Lower leg skin (tissue), 4 donors: ENCODE data around the gene BRD7. TPM values are rescaled to one million over a fixed set of nuclear protein-coding genes. Genes with fewer than 3 reads are reported as not detected.
"Not testable (repeated sequence)": the region's sequence is repeated elsewhere in the genome, so short reads cannot be mapped to it uniquely, and the experiment has no call there.

Experiments
- DNase-seq, 2 donors: peaks; one replicate each; pipeline ENCODE4 v3.0.0-alpha.2; 2019; ENCODE audit warnings: low spot score in 2 of 2
- H3K4me3 ChIP-seq: fragments of 200-600 bp; sonication (generic); 2 replicates; pipeline ENCODE4 v1.5.1; 2017; ENCODE audit warnings: mild to moderate bottlenecking, low read depth; ENCODE audit not compliant: poor library complexity, severe bottlenecking
- POLR2A ChIP-seq, 2 donors: fragments of 450-650 bp; IDR thresholded peaks; one replicate each; pipeline ENCODE4 v1.6.1; 2016 to 2017; ENCODE audit warnings: antibody characterized with exemption in 2 of 2, mild to moderate bottlenecking in 1 of 2, moderate library complexity in 1 of 2
- WGBS, 2 donors: methylation state at CpG; one replicate each; pipeline ENCODE4 v1.1.5; 2018; 5-methylcytosine and 5-hydroxymethylcytosine counted together
- intact Hi-C: fragments of 100-400 bp; cut with DNase I; formaldehyde crosslinking; loops from one replicate; pipeline ENCODE4 v1.15.0; 2023; ENCODE audit warnings: low total_unique reads
- total RNA-seq, 4 donors: library from RNA; depleted of rRNA; stranded (reverse); fragments of >200 nt; gene quantifications; one replicate each; pipeline ENCODE4 v1.1.0, GENCODE V29; 2016
- TF ChIP-seq, protein P1 (sequence below), 3 donors: fragments of 450-650 bp; IDR thresholded peaks; one replicate each; pipeline ENCODE4 v1.5.1; 2016; ENCODE audit warnings: antibody characterized with exemption in 3 of 3, mild to moderate bottlenecking in 3 of 3, moderate library complexity in 2 of 3

The BRD7 gene
- total RNA-seq, 4 donors from 2014 or later = 48.6 to 86.3 (median 52.0) TPM

DNA sequence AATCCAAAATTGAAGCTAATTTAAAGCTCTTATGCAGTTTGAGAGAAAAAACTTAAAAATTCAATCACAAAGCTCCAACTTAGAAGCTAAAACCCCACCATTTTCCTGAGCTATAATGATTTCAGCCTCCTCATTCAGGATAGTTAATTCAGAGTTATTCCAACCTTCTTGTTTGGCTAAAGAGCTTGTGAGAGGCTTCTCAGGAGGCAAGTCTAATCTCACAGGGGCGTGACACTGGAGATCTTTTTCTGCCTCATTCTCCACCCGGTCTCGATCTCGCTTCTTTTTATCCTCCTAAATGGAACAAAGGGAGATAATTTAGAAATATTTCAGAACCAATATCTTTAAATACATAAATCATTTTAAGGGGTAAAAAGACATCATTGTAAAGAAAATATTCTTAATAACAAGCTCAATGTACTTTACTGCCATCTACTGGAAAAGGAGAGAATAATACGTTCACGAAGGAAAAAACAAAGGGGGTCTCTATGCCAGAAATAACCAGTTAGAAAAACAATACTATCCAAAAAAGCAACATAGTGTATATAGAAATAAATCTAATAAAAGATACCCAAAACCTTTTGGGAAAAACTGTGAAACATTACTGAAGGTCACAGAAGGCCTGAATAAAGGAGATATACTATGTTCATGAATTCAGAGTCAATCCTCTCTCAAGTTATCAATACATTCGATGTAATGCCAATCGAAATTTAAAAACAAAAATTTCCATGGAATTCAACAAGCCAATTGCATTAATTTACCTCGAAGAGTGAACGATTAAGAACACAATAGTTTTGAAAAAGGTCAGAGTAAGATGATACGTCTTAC is 13.9 kb downstream of the BRD7 start:
- 69 to 71% methylated on average over 11 of the region's 11 CpGs for WGBS, 2 donors
- intact Hi-C loops = no loop called here
- DNase-seq = no peak
- H3K4me3 ChIP-seq = no peak overlapping the region
- no peak for TF ChIP-seq POLR2A (IDR thresholded peaks at IDR 0.05)
- TF ChIP-seq, protein P1, sequence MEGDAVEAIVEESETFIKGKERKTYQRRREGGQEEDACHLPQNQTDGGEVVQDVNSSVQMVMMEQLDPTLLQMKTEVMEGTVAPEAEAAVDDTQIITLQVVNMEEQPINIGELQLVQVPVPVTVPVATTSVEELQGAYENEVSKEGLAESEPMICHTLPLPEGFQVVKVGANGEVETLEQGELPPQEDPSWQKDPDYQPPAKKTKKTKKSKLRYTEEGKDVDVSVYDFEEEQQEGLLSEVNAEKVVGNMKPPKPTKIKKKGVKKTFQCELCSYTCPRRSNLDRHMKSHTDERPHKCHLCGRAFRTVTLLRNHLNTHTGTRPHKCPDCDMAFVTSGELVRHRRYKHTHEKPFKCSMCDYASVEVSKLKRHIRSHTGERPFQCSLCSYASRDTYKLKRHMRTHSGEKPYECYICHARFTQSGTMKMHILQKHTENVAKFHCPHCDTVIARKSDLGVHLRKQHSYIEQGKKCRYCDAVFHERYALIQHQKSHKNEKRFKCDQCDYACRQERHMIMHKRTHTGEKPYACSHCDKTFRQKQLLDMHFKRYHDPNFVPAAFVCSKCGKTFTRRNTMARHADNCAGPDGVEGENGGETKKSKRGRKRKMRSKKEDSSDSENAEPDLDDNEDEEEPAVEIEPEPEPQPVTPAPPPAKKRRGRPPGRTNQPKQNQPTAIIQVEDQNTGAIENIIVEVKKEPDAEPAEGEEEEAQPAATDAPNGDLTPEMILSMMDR (IDR thresholded peaks at IDR 0.05) = no peak

DNA sequence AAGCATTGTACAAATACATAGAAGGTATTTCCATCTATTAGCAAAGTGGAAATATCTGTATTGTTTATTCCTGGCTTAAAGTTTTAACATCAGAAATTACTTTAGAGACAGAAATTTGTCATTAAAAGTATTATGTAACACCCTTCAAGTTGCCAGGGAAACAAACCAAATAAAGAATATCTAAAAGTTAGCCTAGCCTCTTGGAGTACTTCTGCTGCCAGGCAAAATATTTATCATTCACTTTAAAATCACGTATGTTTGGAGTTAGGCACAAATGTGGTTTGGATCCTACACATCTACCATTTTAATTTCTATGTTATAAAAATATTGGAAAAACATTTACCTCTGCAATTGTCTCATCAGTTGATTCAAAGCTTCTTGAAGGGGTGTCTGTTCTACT is 14.7 kb downstream of the BRD7 start:
- intact Hi-C loops = no loop called here
- no peak for DNase-seq
- WGBS, 2 donors = 48 to 58% methylated on average over 1 of the region's 1 CpG
- H3K4me3 ChIP-seq = no peak overlapping the region
- TF ChIP-seq, protein P1 (IDR thresholded peaks at IDR 0.05) = no peak
- no peak for TF ChIP-seq POLR2A (IDR thresholded peaks at IDR 0.05)

DNA sequence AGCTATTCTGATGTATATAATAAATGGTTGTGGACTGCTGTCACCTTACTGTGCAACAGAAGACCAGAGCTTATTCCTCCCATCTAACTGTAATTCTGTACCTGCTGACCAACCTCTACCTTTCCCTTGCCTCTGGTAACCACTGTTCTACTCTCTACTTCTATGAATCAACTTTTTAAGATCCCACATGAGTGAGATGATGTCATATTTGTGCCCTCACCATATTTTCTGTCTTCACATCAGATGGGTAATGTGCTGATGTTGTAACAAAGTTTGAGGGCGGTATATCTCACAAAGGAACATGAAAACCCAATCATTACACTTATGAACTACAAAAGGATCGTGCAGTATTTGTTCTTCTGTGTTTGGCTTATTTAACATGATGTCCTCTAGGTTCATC is 16.8 kb downstream of the BRD7 start:
- no peak for TF ChIP-seq POLR2A (IDR thresholded peaks at IDR 0.05)
- TF ChIP-seq, protein P1 (IDR thresholded peaks at IDR 0.05) = no peak
- intact Hi-C loops = no loop called here
- 94 to 98% methylated on average over 2 of the region's 2 CpGs for WGBS, 2 donors
- DNase-seq = no peak
- H3K4me3 ChIP-seq = no peak overlapping the region

DNA sequence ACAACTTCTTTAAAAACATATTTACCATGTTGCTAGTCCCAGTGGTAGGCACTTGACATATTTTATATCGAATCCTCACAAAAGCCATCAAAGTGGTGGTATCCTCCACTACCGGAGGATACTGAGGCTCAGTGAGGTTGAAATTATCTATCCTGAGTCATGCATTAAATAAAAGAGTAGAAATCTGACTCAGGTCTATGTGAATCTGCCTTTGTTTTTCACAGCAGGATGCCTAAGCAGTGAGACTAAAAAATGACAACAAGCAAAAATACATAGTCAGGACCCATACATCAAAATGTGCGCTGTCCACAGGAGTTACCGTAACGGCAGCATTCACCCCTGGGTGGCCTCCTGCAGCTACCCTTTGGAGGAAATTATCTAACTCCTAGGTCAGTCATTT is 17.7 kb downstream of the BRD7 start:
- 88 to 91% methylated on average over 5 of the region's 5 CpGs for WGBS, 2 donors
- no peak for DNase-seq
- intact Hi-C loops = no loop called here
- TF ChIP-seq POLR2A (IDR thresholded peaks at IDR 0.05) = no peak
- TF ChIP-seq, protein P1 (IDR thresholded peaks at IDR 0.05) = no peak
- no peak overlapping the region for H3K4me3 ChIP-seq

DNA sequence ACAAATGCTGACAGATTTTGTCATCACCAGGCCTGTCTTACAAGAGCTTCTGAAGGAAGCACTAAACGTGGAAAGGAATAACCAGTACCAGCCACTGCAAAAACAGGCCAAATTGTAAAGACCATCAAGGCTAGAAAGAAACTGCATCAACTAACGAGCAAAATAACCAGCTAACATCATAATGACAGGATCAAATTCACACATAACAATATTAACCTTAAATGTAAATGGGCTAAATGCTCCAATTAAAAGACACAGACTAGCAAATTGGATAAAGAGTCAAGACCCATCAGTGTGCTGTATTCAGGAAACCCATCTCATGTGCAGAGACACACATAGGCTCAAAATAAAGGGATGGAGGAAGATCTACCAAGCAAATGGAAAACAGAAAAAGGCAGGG is 23.6 kb downstream of the BRD7 start:
- 86 to 94% methylated on average over 2 of the region's 2 CpGs for WGBS, 2 donors
- H3K4me3 ChIP-seq, DNase-seq, intact Hi-C loops: not testable (repeated sequence)

DNA sequence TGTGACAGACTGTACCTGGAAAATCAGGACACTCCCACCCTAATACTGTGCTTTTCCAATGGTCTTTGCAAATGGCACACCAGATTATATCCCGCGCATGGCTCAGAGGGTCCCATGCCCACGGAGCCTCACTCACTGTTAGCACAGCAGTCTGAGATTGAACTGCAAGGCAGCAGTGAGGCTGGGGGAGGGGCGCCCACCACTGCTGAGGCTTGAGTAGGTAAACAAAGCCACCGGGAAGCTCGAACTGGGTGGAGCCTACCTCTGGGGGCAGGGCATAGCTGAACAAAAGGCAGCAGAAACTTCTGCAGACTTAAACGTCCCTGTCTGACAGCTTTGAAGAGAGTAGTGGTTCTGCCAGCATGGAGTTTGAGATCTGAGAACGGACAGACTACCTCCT is 25.2 kb downstream of the BRD7 start:
- H3K4me3 ChIP-seq, DNase-seq, intact Hi-C loops: not testable (repeated sequence)
- WGBS, 2 donors = 80 to 89% methylated on average over 8 of the region's 8 CpGs

DNA sequence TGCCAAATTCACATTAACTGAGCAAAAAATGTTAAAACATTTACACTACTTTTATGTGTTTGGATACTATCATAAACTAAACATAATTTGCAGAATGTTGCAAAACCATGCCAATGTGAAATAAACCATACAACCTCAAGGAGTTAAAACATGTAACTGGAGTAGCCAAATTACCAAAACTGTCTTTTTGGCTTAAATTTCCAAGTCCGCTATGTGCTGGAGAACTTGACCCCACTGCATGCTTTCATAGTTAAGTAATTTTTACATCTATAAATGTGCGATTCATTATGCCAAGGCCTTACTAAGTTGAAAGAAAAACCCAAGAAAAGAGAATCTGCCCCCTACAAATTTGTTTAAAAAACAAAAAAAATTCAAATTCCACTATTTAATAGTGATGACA is 28.2 kb downstream of the BRD7 start:
- TF ChIP-seq, protein P1 (IDR thresholded peaks at IDR 0.05) = no peak
- no peak for TF ChIP-seq POLR2A (IDR thresholded peaks at IDR 0.05)
- DNase-seq = no peak
- WGBS, 2 donors = 72 to 80% methylated on average over 2 of the region's 2 CpGs
- intact Hi-C loops = no loop called here
- no peak overlapping the region for H3K4me3 ChIP-seq
